Measurements from ENCODE around the gene NCKIPSD. TPM values are rescaled to one million over a fixed set of nuclear protein-coding genes. Genes with fewer than 3 reads are reported as not detected.

NCKIPSD gene
- polyA plus RNA-seq, 3 donors, result 4.2 to 14.8 (median 4.3) TPM

- Histone ChIP-seq H3K4me3 (replicated peaks in 1 of 3; ENCODE audit: low read depth in 2 of 3, low read length in 3 of 3) (peak within 1 kb of the TSS; percentile 44 to 77 (median 63)), H3K79me2 (ENCODE audit: insufficient read depth, low read length) (no peaks in the 10 kb centered on the region), H3K36me3 (replicated peaks in 1 of 2; ENCODE audit: control insufficient read depth in 1 of 2, insufficient read depth in 2 of 2, low read length in 2 of 2) (no peaks in the 10 kb centered on the region), H4K20me1 (ENCODE audit: insufficient read depth, low read length) (peaks cover 4% of the 10 kb centered on the region), H3K4me2 (replicated peaks; ENCODE audit: extremely low read depth, low read length, poor library complexity, severe bottlenecking) (peak within 1 kb of the TSS; percentile 78), H3K9ac (ENCODE audit: insufficient read depth, low read length, poor library complexity, severe bottlenecking) (peak within 1 kb of the TSS; percentile 65), H3K27ac (ENCODE audit: low read depth in 1 of 2, low read length in 2 of 2) (peak within 1 kb of the TSS; percentile 69 to 72), H3K9me3 (replicated peaks in 1 of 2; ENCODE audit: control insufficient read depth in 1 of 2, insufficient read depth in 1 of 2, low read length in 2 of 2) (peaks cover 9 to 17% of the 10 kb centered on the region in 2 donors), H2AFZ (ENCODE audit: insufficient read depth, low read depth, low read length, poor library complexity, severe bottlenecking) (peak within 1 kb of the TSS; percentile 64), H3K27me3 (ENCODE audit: control insufficient read depth in 2 of 2, insufficient read depth in 2 of 2, low read length in 2 of 2) (peaks cover 11 to 45% of the 10 kb centered on the region in 2 donors), H3K4me1 (ENCODE audit: control insufficient read depth in 1 of 2, insufficient read depth in 2 of 2, low read length in 2 of 2) (peaks cover 20 to 33% of the 10 kb centered on the region in 2 donors)
- 3% methylated on average over 42 of the region's 52 CpGs for WGBS (ENCODE audit: insufficient coverage)
- Mint-ChIP-seq H3K9me3 (peaks cover 8 to 25% (median 17%) of the 10 kb centered on the region in 7 donors), H3K4me3 (peak within 1 kb of the TSS; percentile 87 to 96), H3K27ac (peak within 1 kb of the TSS; percentile 78 to 93 (median 86)), H3K36me3 (peaks cover 5 to 6% of the 10 kb centered on the region in 2 donors), H3K27me3 (ENCODE audit: low read depth in 3 of 3) (peaks cover 38 to 54% (median 44%) of the 10 kb centered on the region in 3 donors), H3K4me1 (peaks cover 17% of the 10 kb centered on the region)
- intact Hi-C loops (cut with micrococcal nuclease), result no loop called here
- no peak for TF ChIP-seq CTCF (IDR thresholded peaks at IDR 0.05)
- peak; percentile 45 to 69 (median 58) for DNase-seq
These were observed 22.8 kb downstream of the NCKIPSD start, which contains the start of gene CELSR3 for GRCh38 chr3:48662753-48663488. CELSR3 (minus strand) TSS chr3:48662886; CDS start chr3:48662634, 252 bp downstream.

- H2AFZ ChIP-seq (ENCODE audit: insufficient read depth, low read depth, low read length, poor library complexity, severe bottlenecking), result no peak overlapping the region
- DNase-seq, result no peak
- Mint-ChIP-seq H3K4me1 (peaks cover 19% of the 10 kb centered on the region), H3K4me3 (peak overlapping the region in 1 of 2 donors; percentile 83), H3K9me3 (peaks cover 8 to 25% (median 17%) of the 10 kb centered on the region in 7 donors), H3K36me3 (peaks cover 5 to 6% of the 10 kb centered on the region in 2 donors), H3K27me3 (ENCODE audit: low read depth in 3 of 3) (peaks cover 39 to 60% (median 48%) of the 10 kb centered on the region in 3 donors), H3K27ac (no peak overlapping the region)
- H3K27me3 ChIP-seq (ENCODE audit: control insufficient read depth in 2 of 2, insufficient read depth in 2 of 2, low read length in 2 of 2), result peaks cover 11 to 50% of the 10 kb centered on the region in 2 donors
- H3K27ac ChIP-seq (ENCODE audit: low read depth in 1 of 2, low read length in 2 of 2), result no peak overlapping the region
- no peak for TF ChIP-seq CTCF (IDR thresholded peaks at IDR 0.05)
- no peaks in the 10 kb centered on the region for H3K79me2 ChIP-seq (ENCODE audit: insufficient read depth, low read length)
- no peaks in the 10 kb centered on the region for H3K36me3 ChIP-seq (replicated peaks in 1 of 2; ENCODE audit: control insufficient read depth in 1 of 2, insufficient read depth in 2 of 2, low read length in 2 of 2)
- intact Hi-C loops (cut with micrococcal nuclease), result no loop called here
- peaks cover 4% of the 10 kb centered on the region for H4K20me1 ChIP-seq (ENCODE audit: insufficient read depth, low read length)
- H3K4me1 ChIP-seq (ENCODE audit: control insufficient read depth in 1 of 2, insufficient read depth in 2 of 2, low read length in 2 of 2), result peaks cover 21 to 35% of the 10 kb centered on the region in 2 donors
- H3K9me3 ChIP-seq (replicated peaks in 1 of 2; ENCODE audit: control insufficient read depth in 1 of 2, insufficient read depth in 1 of 2, low read length in 2 of 2), result peaks cover 9 to 17% of the 10 kb centered on the region in 2 donors
- no peak overlapping the region for H3K9ac ChIP-seq (ENCODE audit: insufficient read depth, low read length, poor library complexity, severe bottlenecking)
- H3K4me3 ChIP-seq (replicated peaks in 1 of 3; ENCODE audit: low read depth in 2 of 3, low read length in 3 of 3), result no peak overlapping the region
- H3K4me2 ChIP-seq (replicated peaks; ENCODE audit: extremely low read depth, low read length, poor library complexity, severe bottlenecking), result peak overlapping the region; percentile 78
- WGBS (ENCODE audit: insufficient coverage), result 7% methylated on average over 23 of the region's 46 CpGs
These were observed 23.5 kb downstream of the NCKIPSD start for GRCh38 chr3:48662145-48662752.

Measured in CD14-positive monocyte (primary cell).